HTR-8/SVneo (cell line): ENCODE measurements around the gene COX6B1.
"Not testable (repeated sequence)": the region's sequence is repeated elsewhere in the genome, so short reads cannot be mapped to it uniquely, and the experiment has no call there.

Experiments used
- DNase-seq: peaks from one replicate; pipeline ENCODE4 v3.0.0; 2011; ENCODE audit warnings: low spot score, mixed read lengths; ENCODE audit not compliant: insufficient read length
- FAIRE-seq: peaks from 2 replicates; lab custom pipeline; 2011; peaks lifted over from hg19 to GRCh38; lab: Jason Lieb, UNC

The COX6B1 gene

GRCh38 chr19:35661995-35662340 lies 13.8 kb downstream of the COX6B1 start:
- FAIRE-seq (no peak), DNase-seq (no peak)

DNA sequence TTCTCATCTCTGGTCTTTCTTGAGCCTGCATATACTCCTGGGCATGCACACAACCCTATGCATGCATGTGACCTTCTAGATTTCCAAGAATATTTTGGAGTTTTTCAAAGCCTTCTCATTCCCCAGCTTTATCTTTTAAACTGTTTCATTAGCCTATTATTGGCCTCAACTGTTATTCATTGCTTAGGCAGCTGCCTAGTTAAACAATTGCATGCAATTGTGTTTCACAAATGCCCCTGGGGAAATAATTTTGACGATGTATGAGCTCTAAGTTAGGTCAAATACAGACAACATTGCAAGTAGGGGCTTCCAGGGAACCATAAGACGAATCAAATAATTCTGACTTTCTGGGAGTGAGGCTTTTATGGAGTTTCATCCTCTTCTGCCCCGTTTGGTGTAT lies 15.9 kb downstream of the COX6B1 start:
- FAIRE-seq (no peak), DNase-seq (no peak)

- DNase-seq (no peak), FAIRE-seq (no peak)
These were observed 17.0 kb downstream of the COX6B1 start for GRCh38 chr19:35665157-35665556.

GRCh38 chr19:35665604-35666003 lies 17.5 kb downstream of the COX6B1 start:
- no peak for FAIRE-seq
- DNase-seq: no peak

DNA sequence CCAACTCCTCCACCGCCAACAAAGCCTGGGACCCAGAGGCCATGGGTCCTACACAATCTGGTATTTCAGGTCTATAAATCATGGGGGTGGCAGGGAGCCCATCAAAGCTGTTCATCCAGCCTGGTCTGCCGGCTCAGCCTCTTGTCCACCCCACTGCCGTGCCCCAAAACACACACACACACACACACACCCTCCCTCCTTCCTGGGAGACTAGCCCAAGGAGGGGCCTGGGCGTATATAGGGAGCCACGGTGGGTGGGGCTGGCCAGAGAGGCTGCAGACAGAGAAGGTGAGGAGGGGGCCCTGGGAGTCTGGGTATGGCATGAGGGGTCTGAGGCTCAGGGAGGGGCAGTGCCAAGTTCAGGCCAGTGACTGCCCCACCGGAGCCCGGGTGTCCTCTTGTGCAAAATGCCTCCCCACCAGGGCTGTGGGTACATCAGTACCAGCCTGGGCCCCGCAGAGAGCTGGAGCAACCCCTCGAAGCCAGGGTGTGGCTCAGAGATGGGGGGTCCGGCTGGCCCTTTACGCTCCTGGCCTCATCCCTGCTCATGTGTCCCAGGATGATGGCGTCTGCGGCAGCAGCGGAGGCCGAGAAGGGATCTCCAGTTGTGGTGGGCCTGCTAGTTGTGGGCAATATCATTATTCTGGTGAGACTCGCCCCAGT lies 18.3 kb downstream of the COX6B1 start, which contains the start of gene UPK1A:
TSS of gene UPK1A (plus strand) at position 267 of the 663 bp plus-strand sequence. CDS start at position 563, 296 bp downstream.
- no peak for FAIRE-seq
- no peak for DNase-seq

GRCh38 chr19:35669566-35669965 lies 21.4 kb downstream of the COX6B1 start:
- no peak for FAIRE-seq
- no peak for DNase-seq

DNA sequence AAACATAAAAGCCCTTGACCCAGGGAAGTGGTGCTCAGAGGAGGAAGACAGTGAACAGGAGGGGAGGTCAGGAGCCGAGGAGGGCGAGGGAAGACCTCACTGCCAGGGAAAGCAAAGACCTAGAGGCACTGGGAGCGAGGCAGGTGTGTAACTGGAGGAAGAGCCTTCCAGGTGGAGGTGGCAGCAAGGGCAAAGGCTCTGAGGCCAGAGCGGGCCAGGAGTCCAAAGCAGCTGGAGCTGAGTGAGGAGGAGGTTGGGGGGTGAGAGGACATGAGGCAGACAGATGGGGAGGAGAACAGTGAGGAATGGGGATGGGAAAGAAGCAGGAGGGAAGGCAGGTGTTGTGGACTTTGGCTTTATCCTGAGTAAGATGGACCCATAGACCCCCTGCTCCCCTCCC lies 21.9 kb downstream of the COX6B1 start:
- FAIRE-seq: no peak
- DNase-seq: no peak

GRCh38 chr19:35670686-35671085 lies 22.6 kb downstream of the COX6B1 start:
- no peak for DNase-seq
- FAIRE-seq: no peak

- DNase-seq: no peak
- FAIRE-seq: no peak
These were observed 23.7 kb downstream of the COX6B1 start for GRCh38 chr19:35671818-35672217.

DNA sequence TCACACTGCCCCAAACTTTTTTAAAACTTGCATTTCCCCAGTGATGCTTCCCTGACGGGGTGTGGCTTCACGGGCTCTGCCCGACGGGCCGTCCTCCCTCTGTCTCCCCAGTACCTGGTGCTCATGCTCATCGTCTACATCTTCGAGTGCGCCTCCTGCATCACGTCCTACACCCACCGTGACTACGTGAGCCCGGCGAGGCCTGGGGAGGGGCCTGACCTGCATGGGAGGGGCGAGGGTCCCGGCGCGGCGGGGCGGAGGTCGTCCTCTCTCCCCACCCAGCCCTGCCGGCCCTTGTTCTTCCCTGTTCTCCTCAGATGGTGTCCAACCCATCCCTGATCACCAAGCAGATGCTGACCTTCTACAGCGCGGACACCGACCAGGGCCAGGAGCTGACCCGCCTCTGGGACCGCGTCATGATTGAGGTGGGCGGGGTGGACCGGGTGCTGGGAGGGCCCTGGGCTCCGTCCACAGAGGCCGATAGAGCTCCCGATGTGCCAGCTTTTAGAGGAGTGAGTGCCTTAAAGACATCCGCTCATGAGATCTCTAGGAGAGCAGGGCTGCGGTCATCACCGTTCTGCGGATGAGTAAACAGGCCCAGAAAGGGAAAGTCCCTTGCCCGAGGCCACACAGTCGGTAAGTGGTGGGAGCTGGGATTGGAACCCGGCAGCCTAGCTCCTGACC lies 25.1 kb downstream of the COX6B1 start:
- peak; percentile 83 for FAIRE-seq
- peak; percentile 88 for DNase-seq

- FAIRE-seq: no peak
These were observed 27.5 kb downstream of the COX6B1 start for GRCh38 chr19:35675589-35676140.

DNA sequence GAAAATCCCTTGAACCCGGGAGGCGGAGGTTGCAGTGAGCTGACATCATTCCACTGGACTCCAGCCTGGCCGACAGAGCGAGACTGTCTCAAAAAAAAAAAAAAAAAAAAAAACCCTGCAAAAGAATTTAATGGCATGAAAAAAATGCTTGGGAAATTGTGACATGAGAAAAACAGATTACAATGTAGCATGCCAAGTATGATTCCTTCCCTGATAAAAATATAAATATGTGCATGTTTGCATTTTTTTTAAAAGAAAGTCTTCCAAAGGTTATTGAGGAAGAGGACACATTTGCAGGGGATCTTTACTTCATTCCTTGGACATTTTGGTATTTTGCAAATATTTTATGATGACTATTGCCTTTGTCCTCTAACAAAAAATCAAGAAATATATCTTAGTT lies 41.7 kb downstream of the COX6B1 start:
- FAIRE-seq: no peak

More at GRCh38 chr19:35675589-35676140, 27.5 kb downstream of the COX6B1 start:
- no peak for DNase-seq

GRCh38 chr19:35691106-35691505 lies 43.0 kb downstream of the COX6B1 start:
- not testable (repeated sequence) for DNase-seq, FAIRE-seq

More for the DNA sequence above, 41.7 kb downstream of the COX6B1 start:
- no peak for DNase-seq

DNA sequence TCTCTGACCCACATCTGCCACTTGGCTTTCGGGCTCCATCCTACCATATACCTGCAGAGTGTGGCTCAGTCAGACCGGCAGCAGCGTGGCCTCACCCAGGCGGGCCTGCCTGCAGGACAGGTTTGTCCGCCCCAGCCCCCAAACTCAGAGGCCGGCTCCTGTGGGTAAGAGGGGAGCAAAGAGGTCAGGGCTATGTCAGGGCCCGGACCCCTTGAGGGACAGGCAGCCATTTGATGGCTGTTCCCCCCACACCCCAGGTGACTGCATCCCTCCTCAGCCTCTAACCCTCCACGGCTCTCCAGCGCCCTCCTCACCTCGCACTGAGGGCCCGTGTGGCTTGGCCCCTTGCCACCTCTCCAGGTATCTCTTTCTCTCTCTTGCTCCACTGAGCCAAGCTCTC lies 43.9 kb downstream of the COX6B1 start:
- FAIRE-seq (no peak), DNase-seq (no peak)

DNA sequence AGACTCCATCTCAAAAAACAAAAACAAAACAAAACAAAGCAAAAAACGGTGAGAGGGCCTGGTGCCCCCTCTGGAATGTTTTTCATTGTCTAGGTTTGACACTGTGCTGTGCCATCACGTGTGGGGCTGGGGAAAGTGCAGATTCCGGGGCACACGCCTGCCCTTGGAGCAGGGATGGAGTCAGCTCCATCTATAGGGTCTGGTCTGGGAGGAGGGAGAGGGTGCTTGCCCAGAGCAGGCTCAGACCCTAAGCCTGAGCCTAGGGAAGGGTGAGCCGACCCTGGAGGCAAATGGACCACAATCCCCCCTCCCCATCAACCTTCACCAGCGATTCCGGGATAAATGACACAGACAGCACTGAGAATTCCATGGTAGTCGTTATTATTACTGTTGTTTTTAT lies 45.3 kb downstream of the COX6B1 start:
- no peak for FAIRE-seq
- DNase-seq: no peak

GRCh38 chr19:35693835-35694599 lies 45.9 kb downstream of the COX6B1 start:
- DNase-seq (peak; percentile 88), FAIRE-seq (peak; percentile 93)

DNA sequence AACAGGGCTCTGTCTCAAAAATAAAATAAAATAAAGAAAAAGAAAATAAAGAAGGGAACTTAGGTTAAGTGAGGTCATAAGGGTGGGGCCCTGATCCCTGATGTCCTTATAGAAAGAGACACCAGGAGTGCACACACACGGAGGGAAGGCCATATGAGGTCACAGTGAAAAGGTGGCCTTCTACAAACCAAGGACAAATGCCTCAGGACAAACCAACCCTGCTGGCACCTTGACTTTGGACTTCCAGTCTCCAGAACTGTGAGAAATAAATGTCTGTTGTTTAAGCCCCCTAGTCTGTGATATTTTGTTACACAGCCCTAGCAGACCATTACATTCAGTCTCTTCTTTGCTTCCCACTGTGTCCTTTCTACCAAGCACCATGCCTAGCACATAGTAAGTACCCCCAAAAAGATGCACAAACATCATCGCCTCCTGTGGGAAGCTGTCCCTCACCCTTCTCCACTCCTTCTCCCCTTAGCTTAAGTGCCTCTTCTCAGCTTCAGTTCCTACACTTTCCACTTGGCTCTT lies 47.8 kb downstream of the COX6B1 start:
- no peak for DNase-seq
- no peak for FAIRE-seq

- FAIRE-seq (no peak), DNase-seq (no peak)
These were observed 48.7 kb downstream of the COX6B1 start for GRCh38 chr19:35696835-35697234.

DNA sequence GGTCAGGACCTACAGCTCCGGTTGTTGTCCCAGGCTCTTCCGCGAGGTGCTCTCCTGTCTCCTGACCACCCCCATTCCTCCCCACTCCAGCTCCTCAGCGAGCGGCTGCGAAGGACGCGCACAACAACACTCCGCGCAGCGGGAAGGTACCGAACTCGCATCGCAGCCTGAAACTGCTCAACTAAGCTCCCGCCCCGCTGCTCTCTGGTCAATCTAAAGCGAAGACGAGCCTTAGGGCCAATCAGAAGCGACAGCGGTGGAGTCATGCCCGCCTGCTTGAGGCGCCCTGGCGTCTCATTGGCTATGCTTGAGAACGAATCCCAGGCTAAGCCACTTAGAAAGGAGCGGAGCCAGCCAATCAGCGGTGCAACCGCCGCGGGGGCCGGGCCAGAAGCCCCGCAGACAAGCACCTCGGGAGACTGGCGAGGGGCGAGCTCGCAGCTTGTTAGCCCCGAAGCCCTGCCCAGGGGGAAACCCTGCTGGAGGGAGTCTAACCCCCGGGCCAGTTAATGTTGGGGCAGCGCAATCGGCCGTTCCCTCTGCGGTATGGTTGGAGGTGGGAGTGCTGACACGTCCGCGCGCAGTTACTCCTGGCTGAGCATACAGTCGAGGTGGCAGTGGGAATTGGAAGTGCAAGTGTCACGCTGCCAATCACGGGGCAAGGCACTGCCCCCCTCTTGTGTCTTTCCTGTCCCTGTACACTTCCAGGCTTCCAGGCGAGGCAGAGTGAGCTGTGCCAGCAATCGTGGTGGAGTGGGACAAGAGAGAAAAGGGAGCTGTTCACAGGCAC lies 54.3 kb downstream of the COX6B1 start:
- DNase-seq (peak; percentile 98), FAIRE-seq (peak; percentile 96)

- no peak for FAIRE-seq
- DNase-seq: no peak
These were observed 55.2 kb downstream of the COX6B1 start for GRCh38 chr19:35703343-35703742.
